K562 (cell line): ENCODE measurements around the gene TBC1D2. TPM values are rescaled to one million over a fixed set of nuclear protein-coding genes. Genes with fewer than 3 reads are reported as not detected.
A peak's percentile ranks its signal among the peaks of the same experiment; 100 is the strongest.

Experiments
- ARID4B ChIP-seq: sonication (generic); formaldehyde crosslinking; IDR thresholded peaks from 2 replicates; pipeline ENCODE4 v1.8.0; 2022; ENCODE audit warnings: mild to moderate bottlenecking, missing genetic modification reagents
- ARNT ChIP-seq, 2 experiments: fragments of 450-650 bp; IDR thresholded peaks; 2 replicates each; pipeline ENCODE4 v1.6.1; 2016; ENCODE audit warnings: mild to moderate bottlenecking in 1 of 2
- CTBP1 ChIP-seq: fragments of 450-650 bp; IDR thresholded peaks from 2 replicates; pipeline ENCODE4 v1.6.1; 2016; ENCODE audit warnings: borderline replicate concordance
- DNMT1 ChIP-seq: fragments of 450-650 bp; IDR thresholded peaks from 2 replicates; pipeline ENCODE4 v1.6.1; 2016; ENCODE audit warnings: antibody characterized with exemption, mild to moderate bottlenecking
- E2F5 ChIP-seq: sonication (generic); formaldehyde crosslinking; IDR thresholded peaks from 2 replicates; pipeline ENCODE4 v1.8.0; 2022; ENCODE audit warnings: mild to moderate bottlenecking, missing genetic modification reagents
- HMGXB4 ChIP-seq: sonication (generic); formaldehyde crosslinking; IDR thresholded peaks from 2 replicates; pipeline ENCODE4 v1.8.1; 2023; ENCODE audit warnings: mild to moderate bottlenecking, missing genetic modification reagents
- HNRNPK ChIP-seq: fragments of 200-400 bp; formaldehyde crosslinking; IDR thresholded peaks from one replicate; pipeline ENCODE4 v1.6.1; 2018; ENCODE audit warnings: mild to moderate bottlenecking, low read depth, low read length; ENCODE audit not compliant: poor library complexity, severe bottlenecking
- KLF6 ChIP-seq: fragments of 250-450 bp; sonication (Bioruptor Pico); IDR thresholded peaks from 2 replicates; pipeline ENCODE4 v1.4.0; 2020; ENCODE audit warnings: mild to moderate bottlenecking, moderate library complexity, borderline replicate concordance
- MCM5 ChIP-seq: fragments of 450-650 bp; IDR thresholded peaks from 2 replicates; pipeline ENCODE4 v1.6.1; 2016; ENCODE audit warnings: low read depth
- NUFIP1 ChIP-seq: fragments of 450-650 bp; IDR thresholded peaks from 2 replicates; pipeline ENCODE4 v1.6.1; 2018; ENCODE audit not compliant: partially characterized antibody
- PCBP2 ChIP-seq: fragments of 200-400 bp; formaldehyde crosslinking; IDR thresholded peaks from 2 replicates; pipeline ENCODE4 v1.6.1; 2018; ENCODE audit warnings: low read length, low read depth, mild to moderate bottlenecking, moderate library complexity; ENCODE audit not compliant: poor library complexity, severe bottlenecking
- PHB ChIP-seq: fragments of 250-450 bp; sonication (Bioruptor Pico); IDR thresholded peaks from 2 replicates; pipeline ENCODE4 v1.5.0; 2021
- RB1 ChIP-seq: fragments of 450-650 bp; IDR thresholded peaks from 2 replicates; pipeline ENCODE4 v1.6.1; 2017; ENCODE audit warnings: low read depth, mild to moderate bottlenecking
- RHOXF2B ChIP-seq: fragments of 250-450 bp; sonication (Bioruptor Pico); conservative IDR thresholded peaks from 2 replicates; pipeline ENCODE4 v1.5.1; 2021
- SIN3B ChIP-seq: fragments of 450-650 bp; IDR thresholded peaks from 2 replicates; pipeline ENCODE4 v1.6.1; 2017; ENCODE audit warnings: low read depth, mild to moderate bottlenecking, moderate library complexity
- SRSF3 ChIP-seq: fragments of 200-400 bp; formaldehyde crosslinking; IDR thresholded peaks from 2 replicates; pipeline ENCODE4 v1.6.1; 2016; ENCODE audit warnings: mild to moderate bottlenecking, low read length, moderate library complexity; ENCODE audit not compliant: insufficient read depth
- SRSF9 ChIP-seq: fragments of 200-400 bp; formaldehyde crosslinking; IDR thresholded peaks from 2 replicates; pipeline ENCODE4 v1.6.1; 2017; ENCODE audit warnings: low read depth, low read length, borderline replicate concordance
- ZC3H4 ChIP-seq: sonication (generic); formaldehyde crosslinking; IDR thresholded peaks from 2 replicates; pipeline ENCODE4 v1.9.0; 2021; ENCODE audit warnings: missing genetic modification reagents, borderline replicate concordance
- polyA plus RNA-seq, 8 experiments: library from polyadenylated mRNA; depleted of rRNA in 4 of 8; stranded (reverse) in 5 of 8; unstranded in 3 of 8; fragments of >200 nt; fragmentation: Nextera tagmentation in 2 of 8; fragmentation: Illumina TruSeq in 1 of 8; extraction: Ambion mirVana in 2 of 8; extraction: Trizol in 1 of 8; gene quantifications; 2 replicates each; pipeline versions ENCODE4 v1.2.1 to v1.2.3, GENCODE V29; 2011 to 2014; ENCODE audit warnings: inconsistent platforms in 1 of 8, missing spikeins in 1 of 8
- total RNA-seq, 7 experiments: library from RNA; depleted of rRNA in 6 of 7; stranded (reverse); fragments of >200 nt in 6 of 7; fragmentation: Illumina TruSeq in 2 of 7; extraction: Trizol in 2 of 7; gene quantifications; 2 replicates each; pipeline versions ENCODE4 v1.2.1 to v1.2.3, GENCODE V29; 2011 to 2021; ENCODE audit warnings: low replicate concordance in 1 of 7
- TF ChIP-seq, protein P1 (sequence below): sonication (generic); formaldehyde crosslinking; IDR thresholded peaks from 2 replicates; pipeline ENCODE4 v1.8.0; 2022; ENCODE audit warnings: missing genetic modification reagents, mild to moderate bottlenecking, borderline replicate concordance

The TBC1D2 gene
- total and polyA plus RNA-seq, 9 of the 15 experiments (the other 6 are each of a cell fraction or from before 2014, with no cell fraction given): 0.10 to 7.0 (median 2.5) TPM

DNA sequence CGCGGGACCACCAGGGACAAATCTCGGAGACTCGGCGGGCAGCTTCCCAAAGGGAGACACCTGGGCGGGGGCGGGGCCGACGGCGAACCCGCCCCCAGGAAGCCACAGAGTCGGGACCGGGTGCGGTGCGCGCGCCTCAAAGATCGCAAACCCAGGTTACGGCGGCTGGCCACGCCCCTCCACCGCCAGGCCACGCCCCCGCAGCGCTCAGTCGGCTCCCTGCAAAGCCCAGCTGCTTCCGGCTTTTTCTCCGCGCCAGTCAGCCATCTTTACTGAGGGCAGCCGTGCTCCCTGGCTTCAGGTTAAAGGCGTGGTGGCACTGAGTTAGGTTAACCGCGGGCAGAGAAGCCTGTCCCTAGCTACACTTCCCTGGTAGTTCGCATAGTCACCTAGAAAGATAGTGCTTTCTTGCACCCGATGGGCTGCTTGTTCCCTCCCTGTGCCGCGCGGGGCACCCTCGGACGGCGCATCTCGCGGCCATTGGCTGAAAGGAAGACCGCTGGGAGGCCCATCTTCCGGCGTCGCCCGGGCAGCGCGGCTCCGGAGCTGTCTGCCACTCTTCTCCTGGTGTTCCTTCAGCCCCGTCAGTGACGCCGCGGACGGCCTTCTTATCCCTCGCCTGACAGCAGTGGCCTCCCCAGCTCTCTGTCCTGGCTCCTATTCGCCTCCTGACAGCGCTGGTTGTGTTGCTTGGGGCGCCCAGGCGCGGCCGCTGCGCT, at the start of gene TBC1D2 (continued):
- peak; percentile 74; the same call in 1 of the 2 replicates for TF ChIP-seq SIN3B
- TF ChIP-seq ARID4B (CRISPR knock-in tag): peak; percentile 78
- TF ChIP-seq PHB (CRISPR knock-in tag): no peak
- TF ChIP-seq MCM5: no peak
- no peak for TF ChIP-seq RHOXF2B
- TF ChIP-seq RB1: peak; percentile 78; the same call in 1 of the 2 replicates
- TF ChIP-seq CTBP1: peak; percentile 97
- TF ChIP-seq SRSF9: no peak
- no peak for TF ChIP-seq SRSF3
- no peak for TF ChIP-seq E2F5 (CRISPR knock-in tag)
- TF ChIP-seq ZC3H4 (CRISPR knock-in tag): no peak
- TF ChIP-seq HMGXB4 (CRISPR knock-in tag): no peak
- TF ChIP-seq, protein P1, sequence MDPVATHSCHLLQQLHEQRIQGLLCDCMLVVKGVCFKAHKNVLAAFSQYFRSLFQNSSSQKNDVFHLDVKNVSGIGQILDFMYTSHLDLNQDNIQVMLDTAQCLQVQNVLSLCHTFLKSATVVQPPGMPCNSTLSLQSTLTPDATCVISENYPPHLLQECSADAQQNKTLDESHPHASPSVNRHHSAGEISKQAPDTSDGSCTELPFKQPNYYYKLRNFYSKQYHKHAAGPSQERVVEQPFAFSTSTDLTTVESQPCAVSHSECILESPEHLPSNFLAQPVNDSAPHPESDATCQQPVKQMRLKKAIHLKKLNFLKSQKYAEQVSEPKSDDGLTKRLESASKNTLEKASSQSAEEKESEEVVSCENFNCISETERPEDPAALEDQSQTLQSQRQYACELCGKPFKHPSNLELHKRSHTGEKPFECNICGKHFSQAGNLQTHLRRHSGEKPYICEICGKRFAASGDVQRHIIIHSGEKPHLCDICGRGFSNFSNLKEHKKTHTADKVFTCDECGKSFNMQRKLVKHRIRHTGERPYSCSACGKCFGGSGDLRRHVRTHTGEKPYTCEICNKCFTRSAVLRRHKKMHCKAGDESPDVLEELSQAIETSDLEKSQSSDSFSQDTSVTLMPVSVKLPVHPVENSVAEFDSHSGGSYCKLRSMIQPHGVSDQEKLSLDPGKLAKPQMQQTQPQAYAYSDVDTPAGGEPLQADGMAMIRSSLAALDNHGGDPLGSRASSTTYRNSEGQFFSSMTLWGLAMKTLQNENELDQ (CRISPR knock-in tag): no peak
- TF ChIP-seq ARNT (IDR thresholded peaks at IDR 0.05): peak in 1 of 2 experiments; percentile 49; a peak in 1 of 4 replicates
- no peak for TF ChIP-seq PCBP2
- no peak for TF ChIP-seq HNRNPK
- TF ChIP-seq DNMT1: no peak
- TF ChIP-seq NUFIP1: no peak
- peak; percentile 67; the same call in 1 of the 2 replicates for TF ChIP-seq KLF6
